HepG2 (cell line): ENCODE measurements around the gene BCL2A1. TPM values are rescaled to one million over a fixed set of nuclear protein-coding genes. Genes with fewer than 3 reads are reported as not detected.

ENCODE experiments used
- ATAC-seq: fragments of 200-7000 bp; cut with Tn5 transposase; 3 replicates; pipeline ENCODE4 v1.9.1; 2020; ENCODE audit warnings: mild to moderate bottlenecking, moderate library complexity
- BruUV-seq: library from RNA; stranded (reverse); fragments of 400-500 nt; replicated peaks from 2 replicates; lab custom pipeline; 2021; lab: Mats Ljungman, UMichigan
- CTCF ChIA-PET: fragments of 300-600 bp; formaldehyde crosslinking; extraction: SDS; loops from one replicate; lab custom pipeline; 2021; ENCODE audit warnings: low total read pairs, inconsistent platforms, low intra/inter-chr PET ratio; lab: Yijun Ruan, JAX
- POLR2A ChIA-PET: fragments of 350-600 bp; sonication (Branson Sonifier 250); formaldehyde crosslinking; loops from one replicate; lab custom pipeline; 2020; ENCODE audit warnings: antibody characterized with exemption, inconsistent platforms; lab: Yijun Ruan, JAX
- DNase-seq: peaks from one replicate; pipeline ENCODE4 v3.0.0-alpha.2; 2015; ENCODE audit warnings: low spot score
- FAIRE-seq: peaks from 3 replicates; lab custom pipeline; 2011; peaks lifted over from hg19 to GRCh38; lab: Jason Lieb, UNC
- H2AFZ ChIP-seq: one replicate; pipeline ENCODE4 v1.6.1; 2011; ENCODE audit warnings: low read length, inconsistent platforms
- H3K27ac ChIP-seq: fragments of 300-600 bp; 3 replicates; pipeline ENCODE4 v1.8.0; 2011; ENCODE audit warnings: mixed run types, mild to moderate bottlenecking, mixed read lengths, low read length, inconsistent platforms; ENCODE audit not compliant: insufficient read depth; ENCODE audit errors: extremely low read length
- H3K27me3 ChIP-seq, 2 experiments: fragments of 200-600 bp in 1 of 2; 2 replicates in 1 of 2; 3 replicates in 1 of 2; pipeline versions ENCODE4 v1.6.0 to v1.8.0; 2011; ENCODE audit warnings: low read length in 2 of 2, mild to moderate bottlenecking in 2 of 2, moderate library complexity in 2 of 2, inconsistent platforms in 1 of 2; ENCODE audit not compliant: insufficient read depth in 2 of 2, control insufficient read depth in 1 of 2
- H3K36me3 ChIP-seq, 2 experiments: fragments of 200-600 bp in 1 of 2; replicated peaks in 1 of 2; 2 replicates in 1 of 2; 3 replicates in 1 of 2; pipeline versions ENCODE4 v1.5.1 to v1.8.0; 2011; ENCODE audit warnings: low read length in 2 of 2, inconsistent platforms in 1 of 2; ENCODE audit not compliant: insufficient read depth in 2 of 2, control insufficient read depth in 1 of 2
- H3K4me1 ChIP-seq: 2 replicates; pipeline ENCODE4 v1.5.1; 2012; ENCODE audit warnings: low read length, inconsistent platforms; ENCODE audit not compliant: insufficient read depth
- H3K4me2 ChIP-seq: 2 replicates; pipeline ENCODE4 v1.6.0; 2011; ENCODE audit warnings: low read depth, low read length, inconsistent platforms
- H3K4me3 ChIP-seq, 3 experiments: fragments of 200-600 bp in 1 of 3; sonication (generic), shearing (Covaris generic) in 1 of 3; replicated peaks in 1 of 3; 2 replicates each; pipeline ENCODE4 v1.5.1; 2011 to 2016; ENCODE audit warnings: low read length in 3 of 3, inconsistent platforms in 2 of 3, low read depth in 2 of 3, mild to moderate bottlenecking in 2 of 3, control low read depth in 1 of 3, mixed read lengths in 1 of 3; ENCODE audit not compliant: insufficient read depth in 1 of 3
- H3K79me2 ChIP-seq: one replicate; pipeline ENCODE4 v1.6.1; 2011; ENCODE audit warnings: low read length, inconsistent platforms; ENCODE audit not compliant: insufficient read depth
- H3K9ac ChIP-seq: 2 replicates; pipeline ENCODE4 v1.6.0; 2011; ENCODE audit warnings: mild to moderate bottlenecking, low read depth, low read length, inconsistent platforms; ENCODE audit not compliant: insufficient read depth
- H3K9me3 ChIP-seq: 2 replicates; pipeline ENCODE4 v1.5.1; 2012; ENCODE audit warnings: mild to moderate bottlenecking, low read length
- H4K20me1 ChIP-seq: 2 replicates; pipeline ENCODE4 v1.6.0; 2011; ENCODE audit warnings: inconsistent platforms, mild to moderate bottlenecking, low read length, moderate library complexity; ENCODE audit not compliant: insufficient read depth
- ATAD3A ChIP-seq: sonication (generic); formaldehyde crosslinking; IDR thresholded peaks from 2 replicates; pipeline ENCODE4 v1.4.0; 2020; ENCODE audit warnings: missing genetic modification reagents
- ATF1 ChIP-seq: IDR thresholded peaks from 2 replicates; pipeline ENCODE4 v1.6.1; 2016; ENCODE audit warnings: mild to moderate bottlenecking, control low read depth
- CEBPG ChIP-seq: IDR thresholded peaks from 2 replicates; pipeline ENCODE4 v1.6.1; 2016
- DR1 ChIP-seq: sonication (generic); formaldehyde crosslinking; IDR thresholded peaks from 2 replicates; pipeline ENCODE4 v1.8.0; 2021; ENCODE audit warnings: mild to moderate bottlenecking, missing genetic modification reagents, inconsistent platforms
- FOXM1 ChIP-seq: sonication (generic); formaldehyde crosslinking; IDR thresholded peaks from 2 replicates; pipeline ENCODE4 v1.5.0; 2020; ENCODE audit warnings: missing genetic modification reagents
- HOXA7 ChIP-seq: sonication (generic); formaldehyde crosslinking; IDR thresholded peaks from 2 replicates; pipeline ENCODE4 v1.8.1; 2022; ENCODE audit warnings: mild to moderate bottlenecking, missing genetic modification reagents, moderate library complexity
- NPAS2 ChIP-seq: sonication (generic); formaldehyde crosslinking; IDR thresholded peaks from 2 replicates; pipeline ENCODE4 v1.8.0; 2022; ENCODE audit warnings: mild to moderate bottlenecking, missing genetic modification reagents, borderline replicate concordance
- RBFOX2 ChIP-seq: fragments of 200-400 bp; formaldehyde crosslinking; IDR thresholded peaks from 2 replicates; pipeline ENCODE4 v1.6.1; 2017; ENCODE audit warnings: low read depth, mild to moderate bottlenecking, low read length
- SMAD9 ChIP-seq: sonication (generic); formaldehyde crosslinking; IDR thresholded peaks from 2 replicates; pipeline ENCODE4 v1.5.1; 2020; ENCODE audit warnings: mild to moderate bottlenecking, missing genetic modification reagents
- SP4 ChIP-seq: sonication (generic); formaldehyde crosslinking; IDR thresholded peaks from 2 replicates; pipeline ENCODE4 v1.8.1; 2023; ENCODE audit warnings: mild to moderate bottlenecking, missing genetic modification reagents
- STAG1 ChIP-seq: sonication (generic); formaldehyde crosslinking; IDR thresholded peaks from 2 replicates; pipeline ENCODE4 v1.4.0; 2020; ENCODE audit warnings: missing genetic modification reagents
- ZNF343 ChIP-seq: sonication (generic); formaldehyde crosslinking; IDR thresholded peaks from 2 replicates; pipeline ENCODE4 v1.4.0; 2020; ENCODE audit warnings: mild to moderate bottlenecking, missing genetic modification reagents
- ZNF564 ChIP-seq: sonication (generic); formaldehyde crosslinking; IDR thresholded peaks from 2 replicates; pipeline ENCODE4 v1.8.1; 2023; ENCODE audit warnings: mild to moderate bottlenecking, missing genetic modification reagents
- ZNF572 ChIP-seq: sonication (generic); formaldehyde crosslinking; IDR thresholded peaks from 2 replicates; pipeline ENCODE4 v1.5.1; 2020; ENCODE audit warnings: mild to moderate bottlenecking, missing genetic modification reagents
- ZNF747 ChIP-seq: sonication (generic); formaldehyde crosslinking; IDR thresholded peaks from 2 replicates; pipeline ENCODE4 v1.8.1; 2023; ENCODE audit warnings: missing genetic modification reagents, mild to moderate bottlenecking, borderline replicate concordance
- ZNF878 ChIP-seq: sonication (generic); formaldehyde crosslinking; IDR thresholded peaks from 2 replicates; pipeline ENCODE4 v1.8.1; 2023; ENCODE audit warnings: mild to moderate bottlenecking, missing genetic modification reagents, moderate library complexity
- ZSCAN9 ChIP-seq: IDR thresholded peaks from 2 replicates; pipeline ENCODE4 v1.6.1; 2016; ENCODE audit warnings: borderline replicate concordance
- WGBS: methylation state at CpG from one replicate; pipeline ENCODE4 v1.1.6; 2017; ENCODE audit warnings: low lambda C conversion rate; 5-methylcytosine and 5-hydroxymethylcytosine counted together
- in situ Hi-C: cut with HindIII; loops from 2 replicates; pipeline ENCODE4 v1.10.0; 2017; ENCODE audit warnings: low pct_unique_long_range_greater_than_20kb; ENCODE audit not compliant: extremely low pct_ligation_motif_present
- intact Hi-C: fragments of 100-400 bp; cut with micrococcal nuclease; formaldehyde crosslinking; loops from one replicate; pipeline ENCODE4 v1.10.0; 2022; ENCODE audit not compliant: unreplicated experiment
- polyA plus RNA-seq, 8 experiments: library from polyadenylated mRNA; depleted of rRNA in 3 of 8; stranded (reverse) in 7 of 8; unstranded in 1 of 8; fragments of >200 nt; fragmentation: Illumina TruSeq in 4 of 8; extraction: Trizol in 4 of 8; gene quantifications; 2 replicates each; pipeline versions ENCODE4 v1.2.1 to v1.2.3, GENCODE V29; 2011 to 2016; ENCODE audit warnings: low read depth in 4 of 8, missing spikeins in 1 of 8, mixed read lengths in 1 of 8; ENCODE audit not compliant: insufficient read depth in 1 of 8
- total RNA-seq, 5 experiments: library from RNA; depleted of rRNA; stranded (reverse); fragments of >200 nt; fragmentation: Illumina TruSeq; extraction: Trizol; gene quantifications; 2 replicates each; pipeline ENCODE4 v1.2.3, GENCODE V29; 2016; ENCODE audit warnings: low read depth in 1 of 5
- TF ChIP-seq, protein P1 (sequence below): sonication (generic); formaldehyde crosslinking; IDR thresholded peaks from 2 replicates; pipeline ENCODE4 v1.9.0; 2021; ENCODE audit warnings: missing genetic modification reagents, mild to moderate bottlenecking, borderline replicate concordance
- TF ChIP-seq, protein P2 (sequence below): sonication (generic); formaldehyde crosslinking; IDR thresholded peaks from 2 replicates; pipeline ENCODE4 v1.4.0; 2020; ENCODE audit warnings: missing genetic modification reagents

The BCL2A1 gene
- total and polyA plus RNA-seq, 2 of the 13 experiments (the other 11 are each of a cell fraction or from before 2014, with no cell fraction given): 0.08 to 0.31 TPM

DNA sequence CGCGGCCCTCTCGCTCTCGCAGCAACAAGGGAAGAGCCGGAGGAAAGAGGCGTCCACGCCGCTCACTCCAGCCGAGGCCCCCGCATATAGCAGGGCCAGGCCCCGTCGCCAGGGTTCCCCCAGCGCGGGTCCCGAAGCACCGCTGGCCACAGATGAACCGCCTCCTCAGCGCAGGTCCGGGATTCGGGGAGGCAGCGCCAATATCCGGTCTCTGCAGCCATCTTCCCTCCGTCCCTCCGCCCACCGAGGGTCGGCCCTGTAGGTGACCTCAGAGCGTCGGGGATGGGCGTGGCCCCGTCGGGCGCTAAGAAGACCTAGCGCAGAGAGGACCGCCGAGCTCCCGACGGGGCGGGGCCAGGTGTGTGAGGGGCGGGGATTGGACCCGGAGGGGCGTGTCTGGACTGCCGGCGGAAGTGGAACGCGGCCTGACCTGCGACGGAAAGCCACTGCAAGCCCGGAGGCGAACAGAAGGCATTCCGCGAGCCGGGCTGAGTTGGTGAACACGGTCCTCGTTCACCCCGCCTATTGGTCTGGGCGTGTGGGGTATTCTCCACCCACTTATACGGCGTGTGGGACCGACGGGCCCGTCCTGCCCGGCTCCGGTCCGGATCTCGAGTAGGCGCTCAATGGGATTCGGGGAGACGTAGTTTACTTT is 47.4 kb downstream of the BCL2A1 start:
- Histone ChIP-seq H3K4me2 (peak overlapping the region; percentile 86), H3K9ac (peak overlapping the region; percentile 88), H3K27ac (peak overlapping the region; percentile 93), H4K20me1 (no peaks in the 10 kb centered on the region), H3K79me2 (peaks cover 27% of the 10 kb centered on the region), H3K9me3 (peaks cover 13% of the 10 kb centered on the region), H3K36me3 (peaks cover 2 to 4% of the 10 kb centered on the region in 2 experiments; a peak in 2 of 5 replicates), H3K4me3 (peak overlapping the region; percentile 92 to 99 (median 94)), H3K27me3 (no peaks in the 10 kb centered on the region; a peak in 1 of 5 replicates), H2AFZ (peak overlapping the region; percentile 17), H3K4me1 (peaks cover 24% of the 10 kb centered on the region)
- POLR2A ChIA-PET: interaction anchor here (0.6 to 2.7 kb wide), 30 partner anchors 9 to 248 kb away, joined by 3 to 40 read pairs (median 5); partner anchors contain the start of genes MTHFS and ZFAND6
- in situ Hi-C loops: no loop called here
- CTCF ChIA-PET: interaction anchor here (1.2 kb wide), 1 partner anchor 69 kb away, joined by 3 read pairs; no protein-coding TSS in a partner anchor
- FAIRE-seq: peak; percentile 87
- under 1% methylated on average over 20 of the region's 68 CpGs for WGBS
- BruUV-seq: no TSS peak
- ATAC-seq: peak; percentile 94
- intact Hi-C loops: loop anchor here (1.0 to 5.0 kb wide), 4 partner anchors 27 to 136 kb away; partner anchors contain the start of genes MTHFS and ZFAND6
- peak; percentile 93 for DNase-seq
- TF ChIP-seq ZSCAN9 (CRISPR knock-in tag) (peak; percentile 74; the same call in 1 of the 2 replicates), DR1 (CRISPR knock-in tag) (peak; percentile 60; the same call in 1 of the 2 replicates), CEBPG (CRISPR knock-in tag) (no peak; the same call in 1 of the 2 replicates), ZNF343 (CRISPR knock-in tag) (peak; percentile 85; the same call in 1 of the 2 replicates), ATAD3A (CRISPR knock-in tag) (no peak), ZNF878 (CRISPR knock-in tag) (peak; percentile 71; the same call in 1 of the 2 replicates), STAG1 (CRISPR knock-in tag) (no peak; the same call in 1 of the 2 replicates), ATF1 (CRISPR knock-in tag) (0 out of 2 replicates have a peak, but pooled peaks have one; percentile 37), HOXA7 (no peak), NPAS2 (CRISPR knock-in tag) (no peak), SP4 (CRISPR knock-in tag) (peak; percentile 96), RBFOX2 (peak; percentile 95), FOXM1 (CRISPR knock-in tag) (no peak), ZNF564 (CRISPR knock-in tag) (no peak), ZNF572 (no peak), ZNF747 (CRISPR knock-in tag) (no peak), SMAD9 (no peak)
- TF ChIP-seq, protein P1, sequence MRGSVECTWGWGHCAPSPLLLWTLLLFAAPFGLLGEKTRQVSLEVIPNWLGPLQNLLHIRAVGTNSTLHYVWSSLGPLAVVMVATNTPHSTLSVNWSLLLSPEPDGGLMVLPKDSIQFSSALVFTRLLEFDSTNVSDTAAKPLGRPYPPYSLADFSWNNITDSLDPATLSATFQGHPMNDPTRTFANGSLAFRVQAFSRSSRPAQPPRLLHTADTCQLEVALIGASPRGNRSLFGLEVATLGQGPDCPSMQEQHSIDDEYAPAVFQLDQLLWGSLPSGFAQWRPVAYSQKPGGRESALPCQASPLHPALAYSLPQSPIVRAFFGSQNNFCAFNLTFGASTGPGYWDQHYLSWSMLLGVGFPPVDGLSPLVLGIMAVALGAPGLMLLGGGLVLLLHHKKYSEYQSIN: no peak
- TF ChIP-seq, protein P2, sequence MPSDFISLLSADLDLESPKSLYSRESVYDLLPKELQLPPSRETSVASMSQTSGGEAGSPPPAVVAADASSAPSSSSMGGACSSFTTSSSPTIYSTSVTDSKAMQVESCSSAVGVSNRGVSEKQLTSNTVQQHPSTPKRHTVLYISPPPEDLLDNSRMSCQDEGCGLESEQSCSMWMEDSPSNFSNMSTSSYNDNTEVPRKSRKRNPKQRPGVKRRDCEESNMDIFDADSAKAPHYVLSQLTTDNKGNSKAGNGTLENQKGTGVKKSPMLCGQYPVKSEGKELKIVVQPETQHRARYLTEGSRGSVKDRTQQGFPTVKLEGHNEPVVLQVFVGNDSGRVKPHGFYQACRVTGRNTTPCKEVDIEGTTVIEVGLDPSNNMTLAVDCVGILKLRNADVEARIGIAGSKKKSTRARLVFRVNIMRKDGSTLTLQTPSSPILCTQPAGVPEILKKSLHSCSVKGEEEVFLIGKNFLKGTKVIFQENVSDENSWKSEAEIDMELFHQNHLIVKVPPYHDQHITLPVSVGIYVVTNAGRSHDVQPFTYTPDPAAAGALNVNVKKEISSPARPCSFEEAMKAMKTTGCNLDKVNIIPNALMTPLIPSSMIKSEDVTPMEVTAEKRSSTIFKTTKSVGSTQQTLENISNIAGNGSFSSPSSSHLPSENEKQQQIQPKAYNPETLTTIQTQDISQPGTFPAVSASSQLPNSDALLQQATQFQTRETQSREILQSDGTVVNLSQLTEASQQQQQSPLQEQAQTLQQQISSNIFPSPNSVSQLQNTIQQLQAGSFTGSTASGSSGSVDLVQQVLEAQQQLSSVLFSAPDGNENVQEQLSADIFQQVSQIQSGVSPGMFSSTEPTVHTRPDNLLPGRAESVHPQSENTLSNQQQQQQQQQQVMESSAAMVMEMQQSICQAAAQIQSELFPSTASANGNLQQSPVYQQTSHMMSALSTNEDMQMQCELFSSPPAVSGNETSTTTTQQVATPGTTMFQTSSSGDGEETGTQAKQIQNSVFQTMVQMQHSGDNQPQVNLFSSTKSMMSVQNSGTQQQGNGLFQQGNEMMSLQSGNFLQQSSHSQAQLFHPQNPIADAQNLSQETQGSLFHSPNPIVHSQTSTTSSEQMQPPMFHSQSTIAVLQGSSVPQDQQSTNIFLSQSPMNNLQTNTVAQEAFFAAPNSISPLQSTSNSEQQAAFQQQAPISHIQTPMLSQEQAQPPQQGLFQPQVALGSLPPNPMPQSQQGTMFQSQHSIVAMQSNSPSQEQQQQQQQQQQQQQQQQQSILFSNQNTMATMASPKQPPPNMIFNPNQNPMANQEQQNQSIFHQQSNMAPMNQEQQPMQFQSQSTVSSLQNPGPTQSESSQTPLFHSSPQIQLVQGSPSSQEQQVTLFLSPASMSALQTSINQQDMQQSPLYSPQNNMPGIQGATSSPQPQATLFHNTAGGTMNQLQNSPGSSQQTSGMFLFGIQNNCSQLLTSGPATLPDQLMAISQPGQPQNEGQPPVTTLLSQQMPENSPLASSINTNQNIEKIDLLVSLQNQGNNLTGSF (CRISPR knock-in tag): no peak
